ENCODE measurements around the gene TFR2. TPM values are rescaled to one million over a fixed set of nuclear protein-coding genes. Genes with fewer than 3 reads are reported as not detected.

TFR2 gene
- total and polyA plus RNA-seq, 9 of the 15 experiments (the other 6 are each of a cell fraction or from before 2014, with no cell fraction given), result 3.8 to 123 (median 51.1) TPM

- no peak for TF ChIP-seq CBX2 (IDR thresholded peaks at IDR 0.05; ENCODE audit: insufficient read depth, low read length, poor library complexity, severe bottlenecking)
Measured at GRCh38 chr7:100578246-100579183, 62.8 kb downstream of the TFR2 start (continued).

GRCh38 chr7:100577507-100577906, 63.8 kb downstream of the TFR2 start:
- Histone ChIP-seq H3K4me3 (no peak overlapping the region), H3K9me3 (replicated peaks; ENCODE audit: control insufficient read depth, insufficient read depth, low read depth, low read length) (no peaks in the 10 kb centered on the region), H3K27ac (ENCODE audit: extremely low read depth, low read depth, low read length) (no peak overlapping the region), H3K79me2 (ENCODE audit: control insufficient read depth, insufficient read depth, low read length) (no peaks in the 10 kb centered on the region), H3K36me3 (ENCODE audit: control insufficient read depth, insufficient read depth, low read length) (peaks cover 87% of the 10 kb centered on the region), H3K4me2 (ENCODE audit: insufficient read depth, low read length) (no peak overlapping the region), H3K9me1 (ENCODE audit: control insufficient read depth, insufficient read depth, low read length) (no peaks in the 10 kb centered on the region), H3K9ac (ENCODE audit: insufficient read depth in 1 of 2, low read depth in 2 of 2, low read length in 2 of 2) (peak overlapping the region in 1 of 2 experiments; percentile 76; a peak in 1 of 4 replicates), H3K4me1 (replicated peaks in 1 of 2; ENCODE audit: control insufficient read depth in 2 of 2, insufficient read depth in 2 of 2, low read length in 2 of 2) (peaks cover 0 to 67% of the 10 kb centered on the region in 2 experiments; a peak in 2 of 5 replicates), H3K27me3 (ENCODE audit: control insufficient read depth in 2 of 2, insufficient read depth in 2 of 2, low read length in 2 of 2) (no peaks in the 10 kb centered on the region), H4K20me1 (replicated peaks; ENCODE audit: control insufficient read depth, insufficient read depth, low read length) (no peaks in the 10 kb centered on the region; the same call in 1 of the 2 replicates), H2AFZ (ENCODE audit: low read depth, low read length) (no peak overlapping the region)
- no peak for ATAC-seq
- POLR2A ChIA-PET, result interaction anchor here (0.6 to 3.6 kb wide), 5 partner anchors 9 to 128 kb away, joined by 3 to 27 read pairs (median 3); partner anchors contain the start of genes FBXO24, LRCH4, PCOLCE and POP7
- 88% methylated on average over 9 of the region's 14 CpGs for WGBS (ENCODE audit: insufficient coverage, low coverage, missing lambda C conversion rate)
- no peak for DNase-seq (ENCODE audit: extremely low read depth in 1 of 4, low spot score in 3 of 4)
- in situ Hi-C loops (cut with MboI), result no loop called here
- FAIRE-seq, result no peak
- no peak for TF ChIP-seq FOXJ2 (tag; IDR thresholded peaks at IDR 0.05)
- TF ChIP-seq RBFOX2 (IDR thresholded peaks at IDR 0.05; ENCODE audit: low read depth, low read length), result peak; percentile 18; the same call in 1 of the 2 replicates
- no TSS peak for BruUV-seq (replicated peaks)
- intact Hi-C loops (cut with micrococcal nuclease), result no loop called here
- CTCF ChIA-PET (ENCODE audit: low intra/inter-chr PET ratio), result no interaction called here

All from K562 (cell line).